D341Med (cell line): ENCODE results near the gene RBM19.
"Not testable (repeated sequence)": the region's sequence is repeated elsewhere in the genome, so short reads cannot be mapped to it uniquely, and the experiment has no call there.

Experiments used
- DNase-seq: peaks from one replicate; pipeline ENCODE4 v3.0.0; 2012; ENCODE audit warnings: low spot score

Gene RBM19

GRCh38 chr12:113926788-113927187 is 39.3 kb downstream of the RBM19 start:
- no peak for DNase-seq

GRCh38 chr12:113924341-113924740 is 41.8 kb downstream of the RBM19 start:
- no peak for DNase-seq

- no peak for DNase-seq
Observed at GRCh38 chr12:113923251-113923650, 42.9 kb downstream of the RBM19 start.

GRCh38 chr12:113921430-113921829 is 44.7 kb downstream of the RBM19 start:
- DNase-seq = no peak

GRCh38 chr12:113919791-113920190 is 46.3 kb downstream of the RBM19 start:
- DNase-seq = no peak

GRCh38 chr12:113918306-113918705 is 47.8 kb downstream of the RBM19 start:
- DNase-seq = no peak

GRCh38 chr12:113917393-113917792 is 48.7 kb downstream of the RBM19 start:
- no peak for DNase-seq

- no peak for DNase-seq
Observed at GRCh38 chr12:113914806-113915205, 51.3 kb downstream of the RBM19 start.

GRCh38 chr12:113914176-113914575 is 51.9 kb downstream of the RBM19 start:
- DNase-seq = no peak

GRCh38 chr12:113912760-113913329 is 53.3 kb downstream of the RBM19 start:
- peak; percentile 83 for DNase-seq

GRCh38 chr12:113911971-113912759 is 54.0 kb downstream of the RBM19 start:
- peak; percentile 38 for DNase-seq

- DNase-seq = no peak
Observed at GRCh38 chr12:113910751-113911272, 55.3 kb downstream of the RBM19 start.

- DNase-seq = no peak
Observed at GRCh38 chr12:113909776-113910420, 56.2 kb downstream of the RBM19 start.

- DNase-seq = no peak
Observed at GRCh38 chr12:113908584-113909100, 57.5 kb downstream of the RBM19 start.

GRCh38 chr12:113907446-113908180 is 58.5 kb downstream of the RBM19 start:
- no peak for DNase-seq

- no peak for DNase-seq
Observed at GRCh38 chr12:113906411-113907200, 59.5 kb downstream of the RBM19 start.

GRCh38 chr12:113905829-113906228 is 60.3 kb downstream of the RBM19 start:
- no peak for DNase-seq

GRCh38 chr12:113903381-113903863 is 62.7 kb downstream of the RBM19 start:
- no peak for DNase-seq

- not testable (repeated sequence) for DNase-seq
Observed at GRCh38 chr12:113901319-113901718, 64.8 kb downstream of the RBM19 start.

GRCh38 chr12:113900716-113901115 is 65.4 kb downstream of the RBM19 start:
- DNase-seq = no peak
